ENCODE data around the gene FBXW10. TPM values are rescaled to one million over a fixed set of nuclear protein-coding genes. Genes with fewer than 3 reads are reported as not detected.
"Not testable (repeated sequence)": the region's sequence is repeated elsewhere in the genome, so short reads cannot be mapped to it uniquely, and the experiment has no call there.

FBXW10 gene
- not detected for total RNA-seq

GRCh38 chr17:18743699-18744421 is at the start of gene FBXW10:
Gene FBXW10, plus strand, starts transcription at chr17:18744054. Its CDS starts 191 bp downstream, at chr17:18744245.
- H3K4me1 ChIP-seq; H3K27me3 ChIP-seq; H3K9me3 ChIP-seq; H3K27ac ChIP-seq; H3K36me3 ChIP-seq; H3K4me3 ChIP-seq; DNase-seq (ENCODE audit: low spot score in 2 of 2): not testable (repeated sequence)
- WGBS, 2 donors = 10 to 25% methylated on average over 3 to 9 of the region's 10 CpGs

GRCh38 chr17:18695143-18695542 is 48.7 kb upstream of the FBXW10 start:
- not testable (repeated sequence) for DNase-seq (ENCODE audit: low spot score in 2 of 2); H3K36me3 ChIP-seq; H3K4me3 ChIP-seq; H3K27me3 ChIP-seq; H3K4me1 ChIP-seq; H3K27ac ChIP-seq; H3K9me3 ChIP-seq
- 52 to 78% methylated on average over 2 of the region's 2 CpGs for WGBS, 2 donors

- H3K4me3 ChIP-seq = peak overlapping the region; percentile 40 to 60 (median 48)
- H3K9me3 ChIP-seq; H3K4me1 ChIP-seq; DNase-seq (ENCODE audit: low spot score in 2 of 2); H3K27me3 ChIP-seq; H3K36me3 ChIP-seq: not testable (repeated sequence)
- peak overlapping the region in 1 of 4 donors; percentile 63 for H3K27ac ChIP-seq
- peak in 1 of 5 experiments; percentile 1 for TF ChIP-seq CTCF (IDR thresholded peaks at IDR 0.05)
- WGBS, 2 donors = 51 to 52% methylated on average over 8 of the region's 8 CpGs
These were observed 45.3 kb upstream of the FBXW10 start for GRCh38 chr17:18698473-18699103.

GRCh38 chr17:18705955-18706354 is 37.9 kb upstream of the FBXW10 start:
- H3K4me1 ChIP-seq; H3K27ac ChIP-seq; H3K27me3 ChIP-seq; H3K36me3 ChIP-seq; H3K4me3 ChIP-seq; DNase-seq (ENCODE audit: low spot score in 2 of 2); H3K9me3 ChIP-seq: not testable (repeated sequence)
- WGBS, 2 donors = 52 to 68% methylated on average over 3 of the region's 3 CpGs

- WGBS, 2 donors = 92 to 93% methylated on average over 3 of the region's 3 CpGs
- DNase-seq (ENCODE audit: low spot score in 2 of 2); H3K9me3 ChIP-seq; H3K36me3 ChIP-seq; H3K27me3 ChIP-seq; H3K27ac ChIP-seq; H3K4me1 ChIP-seq; H3K4me3 ChIP-seq: not testable (repeated sequence)
These were observed 35.6 kb upstream of the FBXW10 start for GRCh38 chr17:18708215-18708614.

GRCh38 chr17:18712354-18712999 is 31.4 kb upstream of the FBXW10 start:
- WGBS, 2 donors = 10 to 11% methylated on average over 6 to 7 of the region's 7 CpGs
- not testable (repeated sequence) for H3K9me3 ChIP-seq, H3K27ac ChIP-seq, H3K27me3 ChIP-seq, H3K36me3 ChIP-seq, H3K4me3 ChIP-seq, H3K4me1 ChIP-seq
- peak; percentile 42 to 80 for DNase-seq (ENCODE audit: low spot score in 2 of 2)
- peak; percentile 24 to 52 (median 39) for TF ChIP-seq CTCF (IDR thresholded peaks at IDR 0.05)

GRCh38 chr17:18718643-18719427 is 25.0 kb upstream of the FBXW10 start:
- H3K9me3 ChIP-seq; H3K27ac ChIP-seq; H3K27me3 ChIP-seq; H3K4me1 ChIP-seq; DNase-seq (ENCODE audit: low spot score in 2 of 2); H3K4me3 ChIP-seq; H3K36me3 ChIP-seq: not testable (repeated sequence)
- WGBS, 2 donors = 42 to 48% methylated on average over 7 to 8 of the region's 9 CpGs

- 73 to 74% methylated on average over 12 of the region's 12 CpGs for WGBS, 2 donors
- DNase-seq (ENCODE audit: low spot score in 2 of 2); H3K4me1 ChIP-seq; H3K4me3 ChIP-seq; H3K9me3 ChIP-seq; H3K27ac ChIP-seq; H3K36me3 ChIP-seq; H3K27me3 ChIP-seq: not testable (repeated sequence)
These were observed 24.3 kb upstream of the FBXW10 start for GRCh38 chr17:18719428-18720110.

- not testable (repeated sequence) for H3K4me1 ChIP-seq; H3K36me3 ChIP-seq; H3K27me3 ChIP-seq; DNase-seq (ENCODE audit: low spot score in 2 of 2); H3K27ac ChIP-seq; H3K9me3 ChIP-seq; H3K4me3 ChIP-seq
- WGBS, 2 donors = 100% methylated on average over 1 of the region's 12 CpGs
These were observed 21.9 kb upstream of the FBXW10 start for GRCh38 chr17:18721775-18722547.

GRCh38 chr17:18722612-18723011 is 21.2 kb upstream of the FBXW10 start:
- not testable (repeated sequence) for H3K4me1 ChIP-seq; H3K4me3 ChIP-seq; H3K27me3 ChIP-seq; H3K27ac ChIP-seq; H3K36me3 ChIP-seq; H3K9me3 ChIP-seq; DNase-seq (ENCODE audit: low spot score in 2 of 2)
- WGBS, 2 donors = 73 to 79% methylated on average over 3 to 4 of the region's 5 CpGs

Measured in tibial nerve (tissue), 4 donors.